ENCODE results near the gene CCDC188.
A peak's percentile ranks its signal among the peaks of the same experiment; 100 is the strongest.

The CCDC188 gene

GRCh38 chr22:20155330-20156041, 4.6 kb upstream of the CCDC188 start:
- in situ Hi-C loops (cut with HindIII; ENCODE audit: low pct_ligation_motif_present, low pct_unique_long_range_greater_than_20kb, low sequenced_read_pairs): no loop called here
- peak; percentile 75 for DNase-seq

- no peak for DNase-seq
- in situ Hi-C loops (cut with HindIII; ENCODE audit: low pct_ligation_motif_present, low pct_unique_long_range_greater_than_20kb, low sequenced_read_pairs): no loop called here
These were observed 3.8 kb upstream of the CCDC188 start for GRCh38 chr22:20154602-20155187.

GRCh38 chr22:20153945-20154344, 3.1 kb upstream of the CCDC188 start:
- DNase-seq: no peak
- in situ Hi-C loops (cut with HindIII; ENCODE audit: low pct_ligation_motif_present, low pct_unique_long_range_greater_than_20kb, low sequenced_read_pairs): no loop called here

- in situ Hi-C loops (cut with HindIII; ENCODE audit: low pct_ligation_motif_present, low pct_unique_long_range_greater_than_20kb, low sequenced_read_pairs): no loop called here
- no peak for DNase-seq
These were observed 1.6 kb upstream of the CCDC188 start for GRCh38 chr22:20152464-20152890.

- no peak for DNase-seq
- in situ Hi-C loops (cut with HindIII; ENCODE audit: low pct_ligation_motif_present, low pct_unique_long_range_greater_than_20kb, low sequenced_read_pairs): no loop called here
These were observed 377 bp upstream of the CCDC188 start for GRCh38 chr22:20151276-20151588.

- in situ Hi-C loops (cut with HindIII; ENCODE audit: low pct_ligation_motif_present, low pct_unique_long_range_greater_than_20kb, low sequenced_read_pairs): no loop called here
- no peak for DNase-seq
These were observed 1.3 kb downstream of the CCDC188 start for GRCh38 chr22:20149257-20150250.

GRCh38 chr22:20148414-20148813, 2.4 kb downstream of the CCDC188 start:
- no peak for DNase-seq
- in situ Hi-C loops (cut with HindIII; ENCODE audit: low pct_ligation_motif_present, low pct_unique_long_range_greater_than_20kb, low sequenced_read_pairs): no loop called here

GRCh38 chr22:20147237-20147988, 3.4 kb downstream of the CCDC188 start:
- no peak for DNase-seq
- in situ Hi-C loops (cut with HindIII; ENCODE audit: low pct_ligation_motif_present, low pct_unique_long_range_greater_than_20kb, low sequenced_read_pairs): no loop called here

- DNase-seq: no peak
- in situ Hi-C loops (cut with HindIII; ENCODE audit: low pct_ligation_motif_present, low pct_unique_long_range_greater_than_20kb, low sequenced_read_pairs): no loop called here
These were observed 4.1 kb downstream of the CCDC188 start for GRCh38 chr22:20146777-20147176.

- DNase-seq: no peak
- in situ Hi-C loops (cut with HindIII; ENCODE audit: low pct_ligation_motif_present, low pct_unique_long_range_greater_than_20kb, low sequenced_read_pairs): no loop called here
These were observed 5.0 kb downstream of the CCDC188 start for GRCh38 chr22:20145832-20146223.

- in situ Hi-C loops (cut with HindIII; ENCODE audit: low pct_ligation_motif_present, low pct_unique_long_range_greater_than_20kb, low sequenced_read_pairs): no loop called here
- DNase-seq: no peak
These were observed 5.5 kb downstream of the CCDC188 start for GRCh38 chr22:20145206-20145831.

- in situ Hi-C loops (cut with HindIII; ENCODE audit: low pct_ligation_motif_present, low pct_unique_long_range_greater_than_20kb, low sequenced_read_pairs): no loop called here
- no peak for DNase-seq
These were observed 6.8 kb downstream of the CCDC188 start for GRCh38 chr22:20143883-20144665.

- in situ Hi-C loops (cut with HindIII; ENCODE audit: low pct_ligation_motif_present, low pct_unique_long_range_greater_than_20kb, low sequenced_read_pairs): no loop called here
- DNase-seq: no peak
These were observed 7.9 kb downstream of the CCDC188 start for GRCh38 chr22:20142711-20143621.

GRCh38 chr22:20141186-20142077, 9.4 kb downstream of the CCDC188 start:
- DNase-seq: peak; percentile 91
- in situ Hi-C loops (cut with HindIII; ENCODE audit: low pct_ligation_motif_present, low pct_unique_long_range_greater_than_20kb, low sequenced_read_pairs): no loop called here

- in situ Hi-C loops (cut with HindIII; ENCODE audit: low pct_ligation_motif_present, low pct_unique_long_range_greater_than_20kb, low sequenced_read_pairs): no loop called here
- DNase-seq: no peak
These were observed 10.3 kb downstream of the CCDC188 start for GRCh38 chr22:20140521-20140964.

- no peak for DNase-seq
- in situ Hi-C loops (cut with HindIII; ENCODE audit: low pct_ligation_motif_present, low pct_unique_long_range_greater_than_20kb, low sequenced_read_pairs): no loop called here
These were observed 10.8 kb downstream of the CCDC188 start for GRCh38 chr22:20140107-20140445.
